GM19468 (cell line): ENCODE results near the gene FBXO34.

ENCODE experiments used
- ATAC-seq: cut with Tn5 transposase; IDR thresholded peaks from one replicate; pipeline ENCODE4 v1.9.1; 2021; ENCODE audit warnings: mild to moderate bottlenecking, moderate library complexity, moderate number of reproducible peaks; ENCODE audit not compliant: unreplicated experiment; ENCODE audit errors: extremely low read depth

Gene FBXO34

DNA sequence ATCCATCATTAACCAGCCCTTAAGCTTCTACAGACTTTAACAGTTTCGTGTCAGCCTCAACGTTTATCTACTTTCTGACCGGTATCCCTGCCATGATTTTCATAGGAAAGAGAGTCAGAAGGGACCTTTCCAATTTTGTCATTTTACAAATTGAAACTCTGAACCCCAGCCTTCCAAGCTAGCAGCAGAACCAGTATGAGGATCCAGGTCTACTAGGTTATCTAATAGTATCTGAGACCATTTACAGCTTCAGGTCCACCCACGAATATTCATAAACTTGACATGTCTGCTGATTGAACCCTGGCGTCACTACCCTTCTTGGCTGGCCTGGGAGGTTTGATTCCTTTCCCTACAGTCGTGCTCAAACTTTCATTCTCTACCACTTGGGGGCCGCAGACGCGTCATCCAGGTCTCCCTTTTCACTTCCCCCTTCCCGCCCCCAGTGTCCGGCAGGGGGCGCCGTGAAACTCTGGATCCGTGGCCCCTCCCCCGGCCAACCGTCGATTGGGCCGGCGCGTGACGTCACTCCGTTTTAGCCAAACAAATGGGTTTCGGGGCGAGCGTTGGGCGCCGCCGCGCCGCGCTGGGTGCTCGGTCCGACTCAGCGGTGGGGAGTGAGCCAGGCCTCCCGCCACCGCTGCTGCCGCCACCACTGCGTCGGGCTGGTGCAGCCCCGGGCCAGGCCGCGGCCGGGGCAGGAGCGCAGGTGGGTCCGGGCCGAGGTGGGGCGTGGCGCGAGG lies at the start of gene FBXO34:
Gene FBXO34 (plus strand): TSS at position 590 of the 740 bp plus-strand sequence. CDS start 78,970 bp downstream, outside the sequence.
- peak; percentile 89 for ATAC-seq

GRCh38 chr14:55221968-55222367 lies 49.3 kb upstream of the FBXO34 start:
- ATAC-seq = no peak

GRCh38 chr14:55223364-55223763 lies 47.9 kb upstream of the FBXO34 start:
- ATAC-seq = no peak

GRCh38 chr14:55228261-55228660 lies 43.0 kb upstream of the FBXO34 start:
- no peak for ATAC-seq

DNA sequence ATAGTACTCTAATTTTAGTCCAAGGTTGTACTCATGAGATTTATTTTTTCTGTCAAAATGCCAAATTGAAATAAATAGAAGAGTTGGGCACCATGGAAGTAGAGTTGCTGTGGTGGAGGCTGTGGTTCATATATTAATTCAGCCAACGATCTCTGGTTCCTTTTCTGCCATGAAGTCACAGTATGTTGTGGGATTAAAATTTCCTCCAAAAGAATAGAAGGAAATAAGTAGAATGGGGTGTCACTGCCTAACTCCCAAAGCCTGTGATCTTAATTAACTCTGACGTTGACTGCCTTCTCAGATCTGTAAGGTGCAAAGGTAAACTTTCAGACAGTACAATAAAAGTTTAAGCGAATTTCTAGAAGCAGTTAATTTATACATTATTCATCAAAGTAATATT lies 37.6 kb upstream of the FBXO34 start:
- no peak for ATAC-seq

DNA sequence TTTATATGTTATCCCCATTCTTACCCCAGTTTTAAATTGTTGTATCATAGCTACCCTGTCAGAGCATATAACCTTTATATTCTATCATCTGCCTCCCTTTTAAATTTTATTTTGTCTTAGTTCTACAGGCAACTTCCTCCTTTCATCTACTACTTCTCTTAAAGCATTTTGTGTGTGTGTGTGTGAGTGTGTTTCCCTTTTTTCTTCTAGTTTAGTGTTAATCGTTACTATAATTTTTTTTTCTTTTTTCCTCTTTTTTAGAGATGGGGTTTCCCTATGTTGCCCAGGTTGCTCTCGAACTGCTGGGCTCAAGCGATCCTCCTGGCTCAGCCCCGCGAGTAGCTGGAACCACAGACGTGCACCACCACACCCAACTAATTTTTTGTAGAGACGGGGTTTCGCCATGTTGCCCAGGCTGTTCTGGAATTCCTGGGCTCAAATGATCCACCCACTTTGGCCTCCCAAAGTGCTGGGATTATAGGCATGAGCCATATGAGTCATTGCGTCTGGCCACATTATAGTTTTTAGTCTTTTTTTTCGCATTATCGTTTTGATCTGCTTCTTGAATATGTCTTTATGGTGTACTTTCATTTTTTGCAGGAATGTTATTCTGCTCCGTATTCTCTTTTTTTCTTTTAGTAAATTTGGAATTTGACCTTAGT lies 33.1 kb upstream of the FBXO34 start:
- ATAC-seq = no peak

- no peak for ATAC-seq
Observed at GRCh38 chr14:55239320-55239719, 31.9 kb upstream of the FBXO34 start.

GRCh38 chr14:55240526-55241178 lies 30.6 kb upstream of the FBXO34 start:
- no peak for ATAC-seq

DNA sequence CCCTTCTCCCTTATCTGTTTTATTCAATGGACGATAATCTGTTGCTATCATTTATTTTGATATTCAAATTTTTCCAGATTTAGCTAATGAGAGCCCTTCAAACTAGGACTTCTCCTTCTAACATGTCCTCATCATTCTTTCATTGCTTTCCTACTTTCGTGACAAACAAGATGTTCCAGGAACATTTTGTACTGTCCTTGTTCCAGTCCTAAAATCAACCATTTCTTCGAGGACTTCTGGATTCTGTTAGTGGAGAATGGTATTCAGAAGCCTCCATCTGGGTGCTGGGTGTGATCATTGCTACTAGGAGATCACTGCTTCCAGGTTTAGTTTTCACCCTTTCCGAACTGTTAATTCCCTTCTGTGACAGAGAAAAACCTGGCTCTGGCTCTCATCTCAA lies 29.5 kb upstream of the FBXO34 start:
- ATAC-seq = no peak

- no peak for ATAC-seq
Observed at GRCh38 chr14:55243386-55243785, 27.8 kb upstream of the FBXO34 start.

GRCh38 chr14:55243813-55244212 lies 27.4 kb upstream of the FBXO34 start:
- ATAC-seq = no peak

DNA sequence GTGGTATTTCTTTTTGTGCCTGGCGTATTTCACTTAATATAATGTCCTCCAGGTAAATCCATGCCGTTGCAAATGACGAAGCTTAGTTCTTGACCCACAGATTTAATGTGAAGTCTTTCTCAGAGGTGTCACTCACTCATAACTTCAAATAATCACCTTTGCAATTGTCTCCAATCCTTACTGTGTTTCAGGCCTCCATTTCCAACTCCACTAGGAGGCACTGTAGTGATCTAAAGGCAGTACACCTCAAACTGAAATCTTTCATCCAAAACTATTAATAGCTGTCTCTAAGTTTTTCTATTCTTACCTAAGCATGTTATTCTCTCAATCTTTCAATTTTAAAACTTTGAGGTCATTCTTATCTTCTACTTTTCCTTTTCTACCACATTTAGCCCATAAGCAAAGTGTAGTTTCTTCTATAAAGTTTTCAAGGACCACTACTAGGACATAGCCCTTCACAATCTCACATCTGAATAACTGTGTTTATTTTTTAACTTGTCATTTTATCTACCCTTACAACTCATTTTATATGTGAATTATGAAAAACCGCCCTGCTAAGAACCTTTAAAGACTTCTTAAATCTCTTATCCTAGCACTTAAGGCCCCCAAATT lies 25.5 kb upstream of the FBXO34 start:
- ATAC-seq = no peak

GRCh38 chr14:55248411-55248810 lies 22.8 kb upstream of the FBXO34 start:
- ATAC-seq = no peak

DNA sequence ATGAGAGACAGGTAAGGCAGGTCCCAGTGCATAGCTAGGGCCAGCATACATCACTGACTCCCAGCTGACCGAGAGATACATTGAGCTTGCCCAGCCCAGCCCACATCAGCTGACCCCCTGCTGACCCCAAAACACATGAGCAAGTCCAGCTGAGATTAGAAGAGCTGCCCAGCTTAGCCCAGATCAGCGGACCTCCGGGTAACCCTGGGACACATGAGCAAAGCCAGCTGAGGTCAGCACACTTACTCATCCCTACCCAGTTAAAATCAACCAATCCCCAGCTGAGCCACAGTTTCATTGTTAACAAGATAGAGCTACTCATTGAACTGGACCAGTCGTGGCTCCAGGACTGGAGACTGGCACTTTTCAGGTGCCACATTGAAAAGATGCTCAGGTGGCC lies 21.8 kb upstream of the FBXO34 start:
- ATAC-seq = no peak

DNA sequence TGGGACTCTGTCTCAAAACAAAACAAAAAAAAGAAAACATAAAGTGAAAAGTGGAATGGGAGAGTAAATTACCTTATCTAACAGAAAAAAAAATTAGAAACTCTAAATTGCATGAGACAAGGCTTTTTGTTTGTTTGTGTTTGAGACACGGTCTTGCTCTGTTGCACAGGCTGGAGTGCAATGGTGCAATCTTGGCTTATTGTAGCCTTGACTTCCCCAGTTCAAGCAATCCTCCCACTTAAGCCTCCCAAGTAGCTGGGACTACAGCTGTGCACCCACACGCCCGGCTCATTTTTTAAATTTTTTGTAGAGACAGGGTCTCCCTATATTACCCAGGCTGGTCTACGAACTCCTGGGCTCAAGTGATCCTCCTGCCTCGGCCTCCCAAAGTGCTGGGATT lies 17.9 kb upstream of the FBXO34 start:
- no peak for ATAC-seq

DNA sequence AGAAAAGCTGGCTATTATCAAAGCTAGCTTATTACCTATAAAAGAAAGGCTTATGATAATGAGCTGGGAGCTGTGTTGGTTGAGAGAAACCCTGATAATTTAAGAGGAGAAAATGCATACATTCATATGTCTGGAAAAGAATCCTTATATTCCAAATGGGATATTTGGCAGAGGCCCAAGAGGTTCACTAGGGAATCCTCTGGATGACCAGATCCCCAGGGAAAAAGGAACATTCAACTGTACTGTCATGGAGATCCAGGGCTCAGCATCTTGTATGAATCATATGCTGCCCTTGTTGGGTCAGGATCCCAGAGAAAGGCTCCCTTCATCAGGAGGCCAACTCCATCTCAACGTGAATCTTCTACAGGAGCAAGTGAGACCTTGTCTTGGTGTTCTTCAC lies 16.6 kb upstream of the FBXO34 start:
- no peak for ATAC-seq

GRCh38 chr14:55255979-55256378 lies 15.2 kb upstream of the FBXO34 start:
- ATAC-seq = no peak

DNA sequence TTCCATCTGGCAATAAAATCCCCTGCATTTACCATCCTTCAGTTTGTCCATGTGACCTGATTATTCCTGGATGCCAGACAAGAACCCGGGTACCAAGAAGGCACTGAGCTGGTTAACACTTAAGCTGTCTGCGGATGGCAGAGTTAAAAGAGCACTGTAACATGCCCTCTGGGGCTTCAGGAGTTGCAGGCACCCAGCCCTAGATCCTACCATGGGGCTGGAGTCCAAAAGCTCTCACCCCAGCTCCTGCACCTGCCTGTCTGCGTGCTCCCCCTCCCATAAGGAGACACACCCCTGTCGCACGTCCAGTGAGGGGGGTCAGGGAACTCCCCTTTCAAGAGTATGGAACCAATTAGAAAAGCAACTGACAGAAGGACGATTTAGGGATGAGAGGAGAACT lies 14.6 kb upstream of the FBXO34 start:
- ATAC-seq = no peak

DNA sequence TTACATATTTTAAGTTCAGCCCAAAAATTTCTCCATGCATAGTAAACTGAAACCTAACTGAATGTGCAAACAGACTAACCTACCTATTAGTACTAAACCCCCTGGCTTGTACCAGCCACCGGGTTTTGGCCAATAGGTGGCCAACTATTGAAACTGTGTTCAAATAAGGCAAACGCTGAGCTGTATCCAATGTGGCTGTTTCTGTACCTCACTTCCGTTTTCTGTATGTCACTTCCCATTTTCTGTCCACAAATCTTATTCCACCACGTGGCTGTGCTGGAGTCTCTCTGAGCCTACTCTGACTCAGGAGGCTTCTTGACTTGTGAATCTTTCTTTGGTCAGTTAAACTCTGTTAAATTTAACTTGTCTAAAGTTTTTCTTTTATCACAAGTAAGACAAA lies 6.0 kb upstream of the FBXO34 start:
- no peak for ATAC-seq

DNA sequence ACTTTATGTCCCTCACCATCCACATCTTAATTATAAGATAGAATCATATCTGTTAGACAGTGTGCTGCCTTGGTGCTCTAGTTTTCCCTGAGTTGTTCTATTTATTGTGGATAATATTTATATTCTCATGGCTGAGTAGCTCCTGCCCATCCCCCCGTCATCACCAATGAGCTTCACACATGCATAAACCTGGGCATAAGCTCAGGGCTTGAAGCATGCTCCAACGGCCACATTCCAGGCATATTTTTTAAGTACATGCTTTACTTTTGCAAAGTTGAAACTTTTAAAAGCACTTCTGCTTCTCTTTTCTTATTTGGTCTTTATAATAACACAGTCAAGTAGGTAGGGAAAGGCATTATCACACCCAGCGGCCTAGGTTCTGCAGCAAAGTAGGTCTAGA lies 3.4 kb upstream of the FBXO34 start:
- no peak for ATAC-seq
